ENCODE results near the gene TPPP3.

TPPP3 gene

GRCh38 chr16:67393788-67394154 is 473 bp upstream of the TPPP3 start:
- TF ChIP-seq TCF12 (IDR thresholded peaks at IDR 0.05; ENCODE audit: low read depth): no peak
- no peak for TF ChIP-seq CEBPB (IDR thresholded peaks at IDR 0.05)

- TF ChIP-seq YY1 (IDR thresholded peaks at IDR 0.05; ENCODE audit: low read depth): no peak
- no peak for TF ChIP-seq TCF12 (IDR thresholded peaks at IDR 0.05; ENCODE audit: low read depth)
- no peak for TF ChIP-seq RAD21 (IDR thresholded peaks at IDR 0.05; ENCODE audit: low read depth)
- no peak for TF ChIP-seq USF1 (IDR thresholded peaks at IDR 0.05)
- no peak for TF ChIP-seq MAX (IDR thresholded peaks at IDR 0.05)
- no peak for TF ChIP-seq NFIC (IDR thresholded peaks at IDR 0.05)
- no peak for TF ChIP-seq TEAD4 (IDR thresholded peaks at IDR 0.05)
- TF ChIP-seq CREB1 (IDR thresholded peaks at IDR 0.05; ENCODE audit: low read depth): no peak
These were observed 818 bp downstream of the TPPP3 start for GRCh38 chr16:67392301-67393059.

GRCh38 chr16:67391424-67392300 is 1.6 kb downstream of the TPPP3 start:
- TF ChIP-seq CREB1 (IDR thresholded peaks at IDR 0.05; ENCODE audit: low read depth): no peak
- no peak for TF ChIP-seq YY1 (IDR thresholded peaks at IDR 0.05; ENCODE audit: low read depth)
- TF ChIP-seq TCF12 (IDR thresholded peaks at IDR 0.05; ENCODE audit: low read depth): no peak
- no peak for TF ChIP-seq TAF1 (IDR thresholded peaks at IDR 0.05; ENCODE audit: low read depth)
- no peak for TF ChIP-seq EGR1 (IDR thresholded peaks at IDR 0.05)
- TF ChIP-seq CEBPB (IDR thresholded peaks at IDR 0.05): no peak
- no peak for TF ChIP-seq ZBTB7A (IDR thresholded peaks at IDR 0.05; ENCODE audit: low read depth)
- TF ChIP-seq, protein P1, sequence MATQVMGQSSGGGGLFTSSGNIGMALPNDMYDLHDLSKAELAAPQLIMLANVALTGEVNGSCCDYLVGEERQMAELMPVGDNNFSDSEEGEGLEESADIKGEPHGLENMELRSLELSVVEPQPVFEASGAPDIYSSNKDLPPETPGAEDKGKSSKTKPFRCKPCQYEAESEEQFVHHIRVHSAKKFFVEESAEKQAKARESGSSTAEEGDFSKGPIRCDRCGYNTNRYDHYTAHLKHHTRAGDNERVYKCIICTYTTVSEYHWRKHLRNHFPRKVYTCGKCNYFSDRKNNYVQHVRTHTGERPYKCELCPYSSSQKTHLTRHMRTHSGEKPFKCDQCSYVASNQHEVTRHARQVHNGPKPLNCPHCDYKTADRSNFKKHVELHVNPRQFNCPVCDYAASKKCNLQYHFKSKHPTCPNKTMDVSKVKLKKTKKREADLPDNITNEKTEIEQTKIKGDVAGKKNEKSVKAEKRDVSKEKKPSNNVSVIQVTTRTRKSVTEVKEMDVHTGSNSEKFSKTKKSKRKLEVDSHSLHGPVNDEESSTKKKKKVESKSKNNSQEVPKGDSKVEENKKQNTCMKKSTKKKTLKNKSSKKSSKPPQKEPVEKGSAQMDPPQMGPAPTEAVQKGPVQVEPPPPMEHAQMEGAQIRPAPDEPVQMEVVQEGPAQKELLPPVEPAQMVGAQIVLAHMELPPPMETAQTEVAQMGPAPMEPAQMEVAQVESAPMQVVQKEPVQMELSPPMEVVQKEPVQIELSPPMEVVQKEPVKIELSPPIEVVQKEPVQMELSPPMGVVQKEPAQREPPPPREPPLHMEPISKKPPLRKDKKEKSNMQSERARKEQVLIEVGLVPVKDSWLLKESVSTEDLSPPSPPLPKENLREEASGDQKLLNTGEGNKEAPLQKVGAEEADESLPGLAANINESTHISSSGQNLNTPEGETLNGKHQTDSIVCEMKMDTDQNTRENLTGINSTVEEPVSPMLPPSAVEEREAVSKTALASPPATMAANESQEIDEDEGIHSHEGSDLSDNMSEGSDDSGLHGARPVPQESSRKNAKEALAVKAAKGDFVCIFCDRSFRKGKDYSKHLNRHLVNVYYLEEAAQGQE (IDR thresholded peaks at IDR 0.05; ENCODE audit: low read depth): no peak
- no peak for TF ChIP-seq TEAD4 (IDR thresholded peaks at IDR 0.05)
- no peak for TF ChIP-seq USF1 (IDR thresholded peaks at IDR 0.05)
- TF ChIP-seq RAD21 (IDR thresholded peaks at IDR 0.05; ENCODE audit: low read depth): no peak
- no peak for TF ChIP-seq FOXM1 (IDR thresholded peaks at IDR 0.05; ENCODE audit: borderline replicate concordance, low read depth)
- TF ChIP-seq MAX (IDR thresholded peaks at IDR 0.05): no peak
- TF ChIP-seq EP300 (IDR thresholded peaks at IDR 0.05; ENCODE audit: borderline replicate concordance): no peak
- TF ChIP-seq NFIC (IDR thresholded peaks at IDR 0.05): no peak

DNA sequence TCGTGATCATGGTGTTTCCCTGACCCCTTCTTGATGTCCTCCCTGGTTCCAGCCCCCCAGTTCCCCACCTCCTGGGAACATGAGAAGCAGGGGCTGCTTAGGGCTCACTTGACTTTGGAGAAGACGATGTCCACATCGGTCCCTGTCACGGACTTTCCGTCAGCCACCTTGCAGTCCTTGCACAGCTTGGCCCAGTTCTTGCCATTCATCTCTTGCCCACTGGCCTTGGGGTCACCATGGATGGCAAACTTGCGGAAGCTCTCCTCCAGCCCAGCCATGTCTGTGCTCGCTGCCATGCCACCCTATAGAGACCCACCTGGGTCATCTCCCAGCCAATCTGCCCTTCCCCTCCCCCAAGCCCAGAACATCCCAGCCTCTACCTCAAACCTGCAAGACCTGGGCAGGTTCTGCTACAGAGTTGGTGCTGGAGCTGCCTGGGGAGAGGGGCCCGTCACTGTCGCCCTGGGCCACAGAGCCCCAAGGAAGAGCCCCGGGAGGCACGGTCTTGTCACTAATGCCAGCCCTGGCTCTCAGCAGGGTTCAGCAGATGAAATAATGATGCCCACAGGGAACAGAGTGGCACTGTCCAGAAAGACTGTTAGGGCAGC is 2.4 kb downstream of the TPPP3 start:
- TF ChIP-seq CEBPB (IDR thresholded peaks at IDR 0.05): no peak
- TF ChIP-seq, protein P1 (IDR thresholded peaks at IDR 0.05; ENCODE audit: low read depth): no peak
- TF ChIP-seq EGR1 (IDR thresholded peaks at IDR 0.05): no peak
- TF ChIP-seq CREB1 (IDR thresholded peaks at IDR 0.05; ENCODE audit: low read depth): no peak
- TF ChIP-seq FOXM1 (IDR thresholded peaks at IDR 0.05; ENCODE audit: borderline replicate concordance, low read depth): no peak
- TF ChIP-seq ZBTB7A (IDR thresholded peaks at IDR 0.05; ENCODE audit: low read depth): no peak
- no peak for TF ChIP-seq NFIC (IDR thresholded peaks at IDR 0.05)
- no peak for TF ChIP-seq EP300 (IDR thresholded peaks at IDR 0.05; ENCODE audit: borderline replicate concordance)
- TF ChIP-seq TAF1 (IDR thresholded peaks at IDR 0.05; ENCODE audit: low read depth): no peak
- no peak for TF ChIP-seq YY1 (IDR thresholded peaks at IDR 0.05; ENCODE audit: low read depth)
- TF ChIP-seq TCF12 (IDR thresholded peaks at IDR 0.05; ENCODE audit: low read depth): no peak
- no peak for TF ChIP-seq TEAD4 (IDR thresholded peaks at IDR 0.05)
- TF ChIP-seq RAD21 (IDR thresholded peaks at IDR 0.05; ENCODE audit: low read depth): no peak
- no peak for TF ChIP-seq MAX (IDR thresholded peaks at IDR 0.05)
- TF ChIP-seq USF1 (IDR thresholded peaks at IDR 0.05): no peak

All from Ishikawa (cell line).